ENCODE data around the gene KPNA6.

The KPNA6 gene

DNA sequence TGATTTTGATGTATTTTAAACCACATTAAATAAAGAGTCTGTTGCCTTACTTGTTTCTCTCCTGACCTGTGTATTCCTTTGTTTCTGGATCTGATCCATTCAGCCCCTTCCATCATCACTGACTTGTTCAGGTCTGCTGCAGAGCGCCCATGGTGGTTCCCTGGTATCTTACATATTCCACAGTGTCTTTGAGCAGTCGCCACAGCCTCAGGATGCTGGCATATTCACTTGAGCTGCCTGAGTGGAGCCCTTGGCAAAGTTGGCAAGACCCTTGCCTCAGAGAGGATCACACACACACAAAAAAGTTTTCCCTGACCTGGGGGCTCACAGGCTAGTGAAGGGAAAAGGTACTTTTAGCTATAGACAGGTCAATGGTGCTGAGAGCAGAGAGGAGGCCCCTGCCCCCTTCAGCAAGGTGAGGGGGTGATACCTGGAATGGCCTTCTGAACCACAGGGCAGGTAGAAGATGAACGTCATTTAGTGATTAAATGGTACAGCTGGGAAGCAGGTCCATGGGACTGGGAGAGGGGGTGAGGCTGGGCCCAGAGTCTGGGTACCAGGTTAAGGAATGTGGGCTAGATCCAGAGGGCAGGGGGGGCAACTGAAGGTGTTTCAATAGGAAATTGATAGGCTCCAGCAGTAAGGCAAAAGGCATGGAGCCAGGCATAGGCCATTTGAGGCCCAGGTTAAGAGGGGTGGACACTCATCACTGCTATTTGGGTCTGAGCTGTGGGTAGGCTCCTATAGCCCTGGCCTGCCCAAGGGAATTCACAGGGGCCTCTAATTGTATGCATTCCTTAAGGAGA, 90.6 kb downstream of the KPNA6 start:
- Histone ChIP-seq H3K27ac (no peak overlapping the region; the same call in 1 of the 2 replicates), H3K4me2 (0 out of 2 replicates have a peak overlapping the region, but pooled peaks have one; percentile 94)
- no peak for TF ChIP-seq Cebpa-rat (IDR thresholded peaks at IDR 0.05)

DNA sequence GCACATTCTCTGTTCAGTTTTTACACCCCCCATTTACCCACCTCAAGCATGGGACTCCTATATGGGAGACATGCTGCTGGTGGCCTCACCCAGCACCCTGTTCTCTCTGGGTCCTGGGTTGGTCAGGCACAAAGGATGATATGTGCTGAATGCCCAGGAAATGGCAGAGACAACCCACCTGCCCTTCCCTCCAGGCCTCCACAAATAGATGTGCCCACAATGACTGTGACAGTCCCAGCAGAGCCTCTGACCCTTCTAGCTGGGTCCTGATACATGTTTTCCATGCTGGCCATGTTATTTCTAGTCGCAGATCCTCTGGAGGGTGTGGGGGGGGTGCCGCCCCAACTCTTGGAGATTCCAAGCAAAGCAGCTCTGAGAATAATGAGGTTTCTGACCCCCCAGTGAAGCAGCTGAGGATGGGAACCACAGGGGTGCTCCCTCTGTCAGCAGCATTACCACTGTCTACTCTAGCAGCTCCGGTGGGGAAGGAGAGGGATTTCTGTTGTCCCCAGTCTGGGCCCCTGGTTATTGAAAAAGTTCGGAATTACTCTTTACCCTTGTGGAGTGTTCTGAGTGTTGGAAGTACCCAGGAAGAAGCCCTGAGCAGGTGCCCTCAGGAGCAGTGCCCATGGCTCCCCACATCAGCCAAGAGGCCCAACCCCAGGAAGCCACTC, 91.3 kb downstream of the KPNA6 start:
- H4K20me1 ChIP-seq: peaks cover 39% of the 10 kb centered on the region
- no peak overlapping the region for H3K4me3 ChIP-seq
- H3K36me3 ChIP-seq: peaks cover 54% of the 10 kb centered on the region
- TF ChIP-seq Cebpa-rat (IDR thresholded peaks at IDR 0.05): no peak
- H3K4me2 ChIP-seq: peak overlapping the region; percentile 94
- H3K27me3 ChIP-seq: no peaks in the 10 kb centered on the region
- H3K9me3 ChIP-seq: no peaks in the 10 kb centered on the region
- no peak overlapping the region for H3K9ac ChIP-seq
- no peak overlapping the region for H3K27ac ChIP-seq
- H3K4me1 ChIP-seq: peaks cover 58% of the 10 kb centered on the region

More for the DNA sequence above, 90.6 kb downstream of the KPNA6 start:
- Histone ChIP-seq H3K4me1 (peaks cover 58% of the 10 kb centered on the region), H3K9me3 (no peaks in the 10 kb centered on the region), H3K4me3 (no peak overlapping the region), H3K36me3 (peaks cover 54% of the 10 kb centered on the region), H3K27me3 (no peaks in the 10 kb centered on the region), H4K20me1 (peaks cover 47% of the 10 kb centered on the region), H3K9ac (no peak overlapping the region)

DNA sequence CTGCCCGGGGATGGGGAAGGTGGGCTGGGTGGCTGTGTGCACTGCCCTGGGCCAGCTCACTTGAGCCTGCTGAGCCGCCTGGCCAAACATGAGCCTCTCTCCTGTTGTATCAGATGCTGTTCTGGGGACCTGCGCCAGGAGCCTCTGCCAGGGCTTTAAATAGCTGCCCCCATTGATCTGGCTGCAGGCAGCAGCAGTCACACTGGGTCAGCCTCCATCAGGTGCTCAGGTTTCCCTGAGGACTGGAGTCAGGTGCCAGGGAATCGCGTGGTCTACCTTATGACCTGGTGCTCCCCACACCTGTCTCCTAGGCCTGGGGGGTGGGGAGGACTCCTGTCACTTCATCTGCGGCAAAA, 91.8 kb downstream of the KPNA6 start:
- Histone ChIP-seq H3K9ac (peak overlapping the region; percentile 77; the same call in 1 of the 2 replicates), H3K4me3 (peak overlapping the region; percentile 78; the same call in 1 of the 2 replicates), H4K20me1 (peaks cover 34% of the 10 kb centered on the region), H3K27me3 (no peaks in the 10 kb centered on the region), H3K36me3 (peaks cover 49% of the 10 kb centered on the region), H3K9me3 (no peaks in the 10 kb centered on the region), H3K4me1 (peaks cover 56% of the 10 kb centered on the region), H3K4me2 (peak overlapping the region; percentile 94), H3K27ac (no peak overlapping the region)
- TF ChIP-seq Cebpa-rat (IDR thresholded peaks at IDR 0.05): no peak

DNA sequence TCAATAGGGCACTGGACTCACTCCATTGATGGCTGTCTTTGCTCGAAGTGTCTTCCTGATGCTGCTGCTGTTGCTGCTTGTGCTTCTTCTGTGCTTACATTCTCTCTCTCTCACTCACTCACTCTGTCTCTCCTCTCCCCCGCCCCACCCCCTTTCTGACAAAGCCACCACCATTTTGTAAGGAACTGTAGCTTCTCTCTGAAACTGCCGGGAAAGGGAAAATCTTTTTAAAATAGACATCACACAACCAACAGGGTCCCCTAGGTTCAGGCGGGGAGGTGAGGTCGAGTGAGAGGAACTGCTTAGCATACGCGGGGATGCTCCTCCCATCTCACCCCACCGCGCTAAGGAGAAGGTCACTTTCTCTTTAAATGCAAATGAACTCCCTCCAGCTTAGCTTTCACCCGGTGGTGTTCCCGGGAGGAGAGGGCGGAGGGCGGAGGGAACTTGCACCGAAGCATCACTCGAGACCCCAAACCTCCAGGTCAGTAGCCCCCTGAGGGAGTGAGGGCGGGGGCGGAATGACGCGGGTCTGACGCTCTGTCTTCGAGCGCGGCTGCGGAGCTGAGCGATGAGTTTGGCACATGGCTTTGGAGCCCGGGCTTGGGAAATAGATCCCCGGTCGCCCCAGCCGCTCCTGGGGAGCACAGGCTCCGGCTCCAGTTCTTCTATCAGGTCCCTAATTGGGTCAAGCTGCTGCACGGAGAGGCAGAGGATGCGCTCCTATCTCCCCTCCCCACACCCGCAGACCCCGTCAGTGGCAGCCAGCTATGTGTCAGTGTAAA, 92.6 kb downstream of the KPNA6 start, which contains the start of gene CCDC28B:
Gene CCDC28B (plus strand): TSS at position 370 of the 785 bp plus-strand sequence. CDS start 1,341 bp downstream, outside the sequence.
- peak within 1 kb of the TSS; percentile 77 for H3K9ac ChIP-seq
- H3K4me3 ChIP-seq: peak within 1 kb of the TSS; percentile 78
- no peak for TF ChIP-seq Cebpa-rat (IDR thresholded peaks at IDR 0.05)
- peaks cover 42% of the 10 kb centered on the region for H3K36me3 ChIP-seq
- H3K4me2 ChIP-seq: peak within 1 kb of the TSS; percentile 94
- peaks cover 27% of the 10 kb centered on the region for H4K20me1 ChIP-seq
- peaks cover 54% of the 10 kb centered on the region for H3K4me1 ChIP-seq
- no peaks in the 10 kb centered on the region for H3K27me3 ChIP-seq
- peak within 1 kb of the TSS; percentile 48 for H3K27ac ChIP-seq
- no peaks in the 10 kb centered on the region for H3K9me3 ChIP-seq

DNA sequence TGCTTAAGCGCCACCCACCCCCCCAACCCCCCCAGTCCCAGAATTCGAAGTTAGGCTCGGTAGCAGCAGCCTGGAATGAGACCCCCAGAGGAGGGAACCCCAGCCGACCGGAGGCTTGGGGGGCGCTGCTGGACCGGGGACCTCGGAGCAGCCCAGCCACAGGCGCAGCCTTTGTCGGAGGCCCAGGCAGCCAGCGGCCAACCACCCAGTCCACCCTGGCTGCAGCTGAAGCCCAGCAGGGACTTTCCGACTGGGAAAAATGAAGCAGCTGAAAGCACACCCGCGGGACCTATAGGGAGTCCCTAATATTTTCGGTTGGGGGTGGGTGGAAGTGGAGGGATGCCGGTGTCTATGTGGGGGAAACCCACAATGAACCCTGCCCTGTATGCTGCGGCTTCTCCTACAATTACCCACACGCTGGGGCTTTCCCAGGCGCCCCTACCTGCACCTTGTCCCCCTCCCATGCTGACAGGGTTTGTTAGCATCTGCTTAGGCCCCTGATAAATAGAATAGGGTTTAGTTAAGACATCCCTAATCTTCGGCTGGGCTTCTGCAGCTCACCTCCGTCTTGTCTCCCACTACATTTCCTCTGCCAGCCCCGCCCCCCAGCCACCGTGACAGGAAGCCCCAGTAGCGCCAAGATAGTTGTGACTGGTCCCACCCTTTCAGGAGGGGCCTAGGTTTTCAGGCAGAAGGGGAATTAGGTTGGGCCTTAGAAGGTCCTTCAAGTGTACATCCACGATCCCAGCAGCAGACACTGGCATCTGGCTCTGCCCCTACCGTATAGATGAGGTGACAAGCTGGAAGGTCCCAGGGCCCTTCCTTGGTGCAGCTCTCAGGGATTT, 93.4 kb downstream of the KPNA6 start:
- H3K4me3 ChIP-seq: peak overlapping the region; percentile 78
- H4K20me1 ChIP-seq: peaks cover 19% of the 10 kb centered on the region
- H3K4me1 ChIP-seq: peaks cover 52% of the 10 kb centered on the region
- peak overlapping the region; percentile 94 for H3K4me2 ChIP-seq
- no peak for TF ChIP-seq Cebpa-rat (IDR thresholded peaks at IDR 0.05)
- no peaks in the 10 kb centered on the region for H3K27me3 ChIP-seq
- H3K9me3 ChIP-seq: no peaks in the 10 kb centered on the region
- peaks cover 33% of the 10 kb centered on the region for H3K36me3 ChIP-seq
- H3K9ac ChIP-seq: peak overlapping the region; percentile 77
- H3K27ac ChIP-seq: peak overlapping the region; percentile 69

DNA sequence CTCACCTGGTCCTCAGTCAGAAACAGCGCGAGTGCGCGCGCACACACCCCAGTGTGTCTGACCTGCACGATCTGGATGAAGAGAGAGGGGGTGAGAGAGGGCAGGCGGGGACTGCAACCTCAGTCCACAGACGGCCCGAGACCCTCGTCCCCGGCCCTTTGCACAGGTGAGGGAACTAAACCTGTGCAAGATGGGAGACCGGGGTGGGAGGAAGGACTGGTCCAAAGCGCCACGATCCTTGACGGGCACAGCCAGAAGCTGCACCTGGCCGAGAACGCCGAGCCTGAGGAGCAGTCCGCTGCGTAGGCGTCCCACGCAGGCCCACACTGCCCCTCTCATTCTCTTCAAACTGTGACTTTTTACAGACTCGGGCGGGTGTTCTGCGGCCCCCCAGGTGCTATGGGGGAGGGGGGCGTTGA, 97.1 kb downstream of the KPNA6 start:
- TF ChIP-seq Cebpa-rat (IDR thresholded peaks at IDR 0.05): no peak
- no peaks in the 10 kb centered on the region for H4K20me1 ChIP-seq
- no peaks in the 10 kb centered on the region for H3K27me3 ChIP-seq
- peak overlapping the region; percentile 88 for H3K4me3 ChIP-seq
- no peak overlapping the region for H3K27ac ChIP-seq
- H3K36me3 ChIP-seq: peaks cover 22% of the 10 kb centered on the region; the same call in 1 of the 2 replicates
- peak overlapping the region; percentile 89 for H3K9ac ChIP-seq
- H3K4me2 ChIP-seq: peak overlapping the region; percentile 99
- H3K9me3 ChIP-seq: no peaks in the 10 kb centered on the region
- H3K4me1 ChIP-seq: peaks cover 58% of the 10 kb centered on the region

DNA sequence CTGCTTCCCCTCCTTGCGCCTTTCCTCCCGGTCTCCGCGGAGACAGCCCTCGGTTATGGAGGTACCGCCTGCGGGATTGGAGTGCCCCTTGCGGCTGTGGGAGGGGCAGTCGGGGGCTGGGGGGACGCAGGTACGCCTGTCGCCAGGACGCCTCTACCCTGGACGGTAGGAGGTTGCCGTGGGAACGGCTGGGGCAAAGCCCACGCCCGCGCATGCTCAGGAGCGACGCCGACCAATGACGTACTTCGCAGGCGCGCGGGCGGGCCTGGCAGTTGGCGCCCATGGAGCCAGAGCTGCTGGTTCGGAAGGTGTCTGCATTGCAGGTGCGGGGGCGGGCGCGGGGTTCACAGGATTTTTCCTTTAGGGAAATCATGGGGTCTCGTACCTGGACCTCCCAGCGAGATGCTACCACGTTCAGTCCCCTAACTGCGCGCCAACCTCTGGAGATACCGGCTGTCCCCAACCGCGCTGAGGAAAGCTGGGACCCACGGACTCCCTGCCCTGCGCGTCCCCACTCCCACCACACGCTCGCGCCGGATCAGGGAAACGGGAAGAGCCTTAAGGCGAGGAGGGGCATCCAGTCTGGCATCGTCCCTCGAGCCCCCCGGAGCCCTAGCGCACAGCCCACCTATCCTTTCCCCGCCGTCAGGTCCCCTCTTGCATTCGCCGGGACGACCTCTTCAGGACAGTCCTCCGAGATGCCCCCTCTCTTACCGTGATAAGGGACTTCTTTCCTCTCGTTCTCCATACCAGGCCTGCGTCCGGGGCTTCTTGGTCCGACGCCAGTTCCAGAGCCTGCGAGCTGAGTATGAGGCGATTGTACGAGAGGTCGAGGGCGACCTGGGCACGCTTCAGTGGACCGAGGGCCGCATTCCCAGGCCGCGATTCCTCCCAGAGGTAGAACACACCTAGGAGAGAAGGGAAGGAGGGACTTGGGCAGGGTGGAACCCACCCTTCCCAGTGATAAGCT, 97.8 kb downstream of the KPNA6 start, which contains the start of gene IQCC:
Gene IQCC (plus strand): TSS at position 271 of the 970 bp plus-strand sequence. CDS start 11 bp downstream, at position 282.
- peaks cover 55% of the 10 kb centered on the region for H3K4me1 ChIP-seq
- H3K27me3 ChIP-seq: no peaks in the 10 kb centered on the region
- peak within 1 kb of the TSS; percentile 88 for H3K4me3 ChIP-seq
- peak within 1 kb of the TSS; percentile 89 for H3K9ac ChIP-seq
- peak within 1 kb of the TSS; percentile 79 for H3K27ac ChIP-seq
- H4K20me1 ChIP-seq: no peaks in the 10 kb centered on the region
- no peak for TF ChIP-seq Cebpa-rat (IDR thresholded peaks at IDR 0.05)
- H3K36me3 ChIP-seq: peaks cover 22% of the 10 kb centered on the region; the same call in 1 of the 2 replicates
- no peaks in the 10 kb centered on the region for H3K9me3 ChIP-seq
- H3K4me2 ChIP-seq: peak within 1 kb of the TSS; percentile 99

DNA sequence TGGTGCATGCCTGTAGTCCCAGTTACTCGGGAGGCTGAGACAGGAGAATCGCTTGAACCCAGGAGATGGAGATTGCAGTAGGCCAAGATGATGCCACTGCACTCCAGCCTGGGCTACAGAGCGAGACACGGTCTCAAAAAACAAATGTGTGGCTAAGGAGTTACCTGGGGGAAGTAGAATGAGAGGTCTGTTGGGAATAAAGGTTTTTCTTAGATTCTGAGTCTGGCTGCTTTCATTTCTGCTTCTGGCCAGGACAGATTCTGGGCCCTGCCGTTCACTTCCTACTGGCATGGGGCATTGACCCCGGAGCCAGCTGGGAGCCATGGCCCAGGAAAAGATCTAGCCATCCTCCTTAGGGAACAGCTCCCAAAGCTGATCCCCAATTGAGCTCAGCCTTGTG, 100.6 kb downstream of the KPNA6 start:
- Histone ChIP-seq H3K4me3 (no peak overlapping the region), H4K20me1 (no peaks in the 10 kb centered on the region), H3K27ac (no peak overlapping the region), H3K36me3 (peaks cover 29% of the 10 kb centered on the region; the same call in 1 of the 2 replicates), H3K4me2 (peak overlapping the region; percentile 15; the same call in 1 of the 2 replicates), H3K9ac (no peak overlapping the region), H3K4me1 (peaks cover 33% of the 10 kb centered on the region), H3K9me3 (no peaks in the 10 kb centered on the region), H3K27me3 (no peaks in the 10 kb centered on the region)
- TF ChIP-seq Cebpa-rat (IDR thresholded peaks at IDR 0.05): no peak

Measured in BLaER1 (cell line).